ENCODE results near the gene SCUBE2. TPM values are rescaled to one million over a fixed set of nuclear protein-coding genes. Genes with fewer than 3 reads are reported as not detected.

Gene SCUBE2
- total RNA-seq, 1 experiment from 2014 or later: 1.4 TPM

DNA sequence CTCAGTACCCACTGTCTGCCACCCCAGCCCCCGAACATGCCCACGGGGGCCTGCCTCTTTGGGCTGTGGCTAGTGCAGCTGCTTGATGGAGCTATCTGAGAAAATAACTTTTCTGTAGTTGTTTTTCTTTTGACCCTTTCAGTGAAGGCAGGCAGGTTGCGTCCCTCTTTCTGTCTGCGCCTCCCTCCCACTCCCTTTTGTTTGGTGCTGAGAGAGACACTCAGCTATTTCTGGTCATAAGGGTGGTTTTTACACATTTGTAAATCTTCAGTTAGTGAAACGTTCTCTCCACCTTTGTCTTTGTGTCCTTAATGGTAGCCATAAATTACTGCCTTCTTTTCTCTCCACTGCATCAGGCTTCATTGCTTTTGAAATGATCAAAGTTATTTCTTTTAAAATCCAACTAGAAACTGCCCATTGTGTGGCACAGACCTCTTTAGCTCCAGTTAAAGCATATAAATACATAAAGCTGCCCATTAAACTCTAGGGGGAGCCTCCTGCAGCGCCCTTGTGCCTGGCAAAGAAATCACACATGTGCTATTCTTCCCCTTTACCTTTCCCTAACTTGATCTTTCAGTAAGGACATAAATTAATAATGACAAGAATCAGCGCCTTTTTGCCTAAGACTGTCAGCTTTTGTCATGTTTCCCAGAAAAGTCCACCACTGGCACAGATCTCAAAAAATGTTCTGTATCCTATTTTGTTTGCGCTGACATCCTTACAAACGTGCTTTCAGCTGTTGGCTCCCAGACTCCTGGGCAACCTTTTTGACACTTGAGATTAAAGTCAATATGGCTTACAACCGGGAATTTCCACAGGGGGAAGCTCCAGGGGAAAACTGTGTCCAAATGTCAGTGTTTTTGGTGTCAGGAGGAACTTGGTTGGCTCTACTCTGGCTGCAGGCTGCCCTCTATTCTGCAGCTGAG is 1.7 kb upstream of the SCUBE2 start:
- H3K4me3 ChIP-seq (ENCODE audit: insufficient read depth, low read depth, low read length): no peak overlapping the region
- peak; percentile 47 for DNase-seq
- H3K27me3 ChIP-seq (ENCODE audit: control insufficient read depth, insufficient read depth, low read length): peaks cover 33% of the 10 kb centered on the region
- H3K36me3 ChIP-seq (replicated peaks; ENCODE audit: control insufficient read depth, insufficient read depth, low read length): no peaks in the 10 kb centered on the region

DNA sequence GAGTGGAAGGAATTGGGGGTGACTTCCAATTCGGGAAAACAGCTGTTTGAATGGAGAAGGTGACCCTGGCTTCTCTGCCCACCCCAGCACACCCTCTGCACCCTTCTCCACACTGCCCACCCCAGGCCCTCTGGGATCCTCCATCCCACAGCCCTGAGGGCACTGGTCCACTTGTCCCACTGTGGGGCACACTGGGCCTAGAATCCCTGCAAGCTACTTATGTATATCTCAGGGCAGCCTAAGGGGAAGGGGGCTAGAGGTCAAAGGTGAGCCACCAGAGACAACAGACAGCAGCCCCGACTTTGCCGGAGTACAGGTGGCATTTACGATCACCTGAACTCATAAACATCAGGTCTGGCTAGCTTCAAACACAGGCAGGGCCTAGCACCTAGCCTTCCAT is 673 bp upstream of the SCUBE2 start:
- no peak overlapping the region; the same call in 1 of the 2 replicates for H3K4me3 ChIP-seq (ENCODE audit: insufficient read depth, low read depth, low read length)
- peak; percentile 43 for DNase-seq
- H3K27me3 ChIP-seq (ENCODE audit: control insufficient read depth, insufficient read depth, low read length): peaks cover 33% of the 10 kb centered on the region
- H3K36me3 ChIP-seq (replicated peaks; ENCODE audit: control insufficient read depth, insufficient read depth, low read length): no peaks in the 10 kb centered on the region

DNA sequence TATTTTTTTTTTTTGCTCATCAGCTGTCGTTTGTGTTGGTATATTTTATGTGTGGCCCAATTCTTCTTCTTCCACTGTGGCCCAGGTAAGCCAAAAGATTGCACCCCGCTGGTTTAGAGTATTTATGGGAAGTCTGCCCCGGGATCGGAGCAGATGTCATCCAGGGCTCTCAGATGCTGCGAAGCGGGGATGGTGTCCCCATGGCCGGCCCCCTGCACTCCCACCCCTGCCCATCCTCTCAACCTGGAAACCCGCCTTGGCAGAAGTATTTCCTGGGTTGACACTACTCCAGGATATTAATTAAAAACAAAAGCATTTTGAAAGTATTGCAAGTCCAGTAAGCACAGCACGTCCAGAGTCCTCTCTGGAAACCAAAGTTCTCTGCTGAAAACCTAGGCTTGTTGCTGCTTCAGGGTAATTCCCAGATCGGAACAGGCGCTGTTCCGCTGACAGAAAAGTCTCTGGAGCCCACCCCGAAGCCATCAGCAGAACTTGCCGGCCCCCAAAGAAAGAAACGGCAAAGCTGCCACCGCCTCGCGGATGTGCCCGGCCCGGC is 833 bp downstream of the SCUBE2 start:
- peak; percentile 61 for DNase-seq
- no peaks in the 10 kb centered on the region for H3K36me3 ChIP-seq (replicated peaks; ENCODE audit: control insufficient read depth, insufficient read depth, low read length)
- peaks cover 33% of the 10 kb centered on the region for H3K27me3 ChIP-seq (ENCODE audit: control insufficient read depth, insufficient read depth, low read length)
- H3K4me3 ChIP-seq (ENCODE audit: insufficient read depth, low read depth, low read length): peak overlapping the region; percentile 35

DNA sequence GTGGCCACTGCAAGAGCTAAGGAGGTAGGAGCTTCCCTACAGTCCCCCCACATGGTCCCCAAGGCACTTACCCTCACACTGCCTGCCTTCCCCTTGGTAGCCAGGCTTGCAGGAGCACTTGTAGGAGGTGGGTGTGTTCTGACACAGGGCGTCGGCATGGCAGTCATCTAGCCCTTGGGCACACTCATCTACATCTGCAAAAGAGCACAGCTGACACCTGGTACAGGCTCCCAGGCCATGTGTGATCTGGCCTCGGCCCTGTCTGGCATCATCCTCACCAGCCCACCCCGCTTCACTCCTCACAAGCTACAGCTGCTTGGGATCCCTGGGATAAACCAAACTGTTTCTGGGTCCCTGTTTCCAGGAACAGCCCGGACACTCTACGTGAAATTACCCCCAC is 1.8 kb downstream of the SCUBE2 start:
- peaks cover 33% of the 10 kb centered on the region for H3K27me3 ChIP-seq (ENCODE audit: control insufficient read depth, insufficient read depth, low read length)
- no peak overlapping the region for H3K4me3 ChIP-seq (ENCODE audit: insufficient read depth, low read depth, low read length)
- no peak for DNase-seq
- no peaks in the 10 kb centered on the region for H3K36me3 ChIP-seq (replicated peaks; ENCODE audit: control insufficient read depth, insufficient read depth, low read length)

DNA sequence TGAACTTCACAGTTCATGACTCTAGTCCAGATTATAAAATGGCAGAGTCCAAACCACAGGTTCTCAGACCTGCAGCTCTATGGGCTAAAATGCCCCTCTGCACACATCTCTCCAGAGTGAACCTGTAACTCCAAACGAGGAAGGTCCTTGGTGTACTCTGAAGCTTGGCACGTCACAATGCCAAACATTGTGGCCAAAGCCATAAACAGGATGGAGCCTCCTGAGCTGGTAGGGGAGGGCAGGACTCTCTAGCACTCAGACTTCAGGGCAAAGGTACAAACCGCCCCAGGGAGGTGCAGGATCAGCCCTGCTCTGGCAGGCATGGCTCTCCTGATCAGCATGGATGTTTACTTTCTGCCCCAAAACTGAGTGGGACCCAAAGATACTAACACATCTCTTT is 2.3 kb downstream of the SCUBE2 start:
- no peak for DNase-seq
- Histone ChIP-seq H3K4me3 (ENCODE audit: insufficient read depth, low read depth, low read length) (no peak overlapping the region), H3K27me3 (ENCODE audit: control insufficient read depth, insufficient read depth, low read length) (peaks cover 33% of the 10 kb centered on the region), H3K36me3 (replicated peaks; ENCODE audit: control insufficient read depth, insufficient read depth, low read length) (no peaks in the 10 kb centered on the region)

DNA sequence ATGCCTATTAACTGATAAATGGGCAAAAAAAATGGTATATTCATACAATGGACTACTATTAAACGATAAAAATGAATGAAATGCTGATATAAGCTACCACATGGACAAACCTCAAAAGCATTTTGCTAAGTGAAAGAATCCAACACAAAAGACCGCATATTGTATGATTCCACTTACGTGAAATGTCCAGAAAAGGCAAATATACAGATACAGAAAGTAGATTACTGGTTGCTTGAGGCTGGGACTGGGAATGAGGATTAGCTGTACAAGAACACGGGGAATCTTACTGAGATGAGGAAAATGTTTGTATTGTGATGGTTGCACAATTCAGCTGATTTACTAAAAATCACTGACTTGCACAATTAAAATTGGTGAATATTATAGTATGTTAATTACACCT is 8.8 kb downstream of the SCUBE2 start:
- DNase-seq: no peak
- no peaks in the 10 kb centered on the region for H3K27me3 ChIP-seq (ENCODE audit: control insufficient read depth, insufficient read depth, low read length)

DNA sequence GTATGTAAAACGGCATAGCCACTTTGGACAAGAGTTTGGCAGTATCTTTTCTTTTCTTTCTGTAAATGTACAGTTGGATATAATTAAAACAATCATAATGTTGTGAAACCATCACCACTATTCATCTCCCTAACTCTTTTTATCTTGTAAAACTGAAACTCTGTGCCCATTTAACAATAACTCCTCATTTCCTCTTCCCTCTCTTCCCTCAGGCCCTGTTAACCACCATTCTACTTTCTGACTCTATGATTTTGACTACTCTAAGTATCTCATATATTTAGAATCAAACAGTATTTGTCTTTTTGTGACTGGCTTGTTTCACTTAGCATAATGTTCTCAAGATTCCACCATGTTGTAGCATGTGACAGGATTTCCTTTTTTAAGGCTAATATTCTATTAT is 10.2 kb downstream of the SCUBE2 start:
- Histone ChIP-seq H3K36me3 (replicated peaks; ENCODE audit: control insufficient read depth, insufficient read depth, low read length) (no peaks in the 10 kb centered on the region), H3K4me3 (ENCODE audit: insufficient read depth, low read depth, low read length) (no peak overlapping the region), H3K27me3 (ENCODE audit: control insufficient read depth, insufficient read depth, low read length) (no peaks in the 10 kb centered on the region)
- DNase-seq: no peak

More for the DNA sequence above, 8.8 kb downstream of the SCUBE2 start:
- Histone ChIP-seq H3K4me3 (ENCODE audit: insufficient read depth, low read depth, low read length) (no peak overlapping the region), H3K36me3 (replicated peaks; ENCODE audit: control insufficient read depth, insufficient read depth, low read length) (no peaks in the 10 kb centered on the region)

DNA sequence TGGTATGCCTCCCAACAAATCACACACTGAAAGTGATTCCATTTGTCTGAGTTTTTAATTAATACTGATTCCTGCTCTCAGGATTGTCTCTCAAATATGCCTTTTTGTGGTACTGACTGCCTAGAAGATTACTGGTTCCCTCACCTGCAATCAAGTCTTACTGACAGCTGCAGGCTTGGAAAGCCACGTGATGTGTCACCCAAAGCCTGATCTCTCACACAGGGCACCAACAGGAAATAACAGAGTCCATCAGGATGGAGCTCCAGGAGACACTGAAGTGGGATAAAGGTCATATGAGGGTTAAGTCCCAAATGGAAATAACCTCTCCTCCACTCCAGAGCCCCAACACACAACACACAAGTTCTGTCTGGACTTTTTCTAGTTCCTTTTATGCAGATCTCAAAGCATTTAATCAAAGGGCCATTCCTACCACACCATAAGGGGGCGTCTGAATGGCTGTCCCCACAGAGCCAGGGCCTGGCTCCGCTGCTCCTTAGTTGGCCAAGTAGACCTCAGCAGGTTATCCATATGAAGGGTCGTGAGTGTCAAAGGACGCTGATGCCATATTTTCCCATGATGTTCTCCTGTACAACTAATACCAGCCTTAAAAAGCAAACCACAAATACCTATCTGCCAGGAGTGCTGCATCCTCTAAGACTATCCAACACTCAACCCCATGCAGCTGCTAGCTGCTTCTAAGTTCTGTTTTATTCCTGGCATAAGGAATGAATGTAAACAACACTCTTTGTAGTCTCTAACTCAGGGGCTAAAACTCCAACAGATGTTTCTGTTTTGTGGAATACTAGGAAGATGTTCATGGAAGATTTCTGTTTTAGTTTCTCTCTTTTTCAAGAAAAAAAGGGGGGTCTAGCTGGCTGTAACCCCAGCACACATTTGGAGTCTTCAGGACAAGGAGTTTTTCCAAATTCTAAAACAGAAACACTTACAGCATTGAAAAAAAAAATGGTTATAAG is 13.0 kb downstream of the SCUBE2 start:
- Histone ChIP-seq H3K27me3 (ENCODE audit: control insufficient read depth, insufficient read depth, low read length) (no peaks in the 10 kb centered on the region), H3K36me3 (replicated peaks; ENCODE audit: control insufficient read depth, insufficient read depth, low read length) (no peaks in the 10 kb centered on the region)
- peak; percentile 69 for DNase-seq

DNA sequence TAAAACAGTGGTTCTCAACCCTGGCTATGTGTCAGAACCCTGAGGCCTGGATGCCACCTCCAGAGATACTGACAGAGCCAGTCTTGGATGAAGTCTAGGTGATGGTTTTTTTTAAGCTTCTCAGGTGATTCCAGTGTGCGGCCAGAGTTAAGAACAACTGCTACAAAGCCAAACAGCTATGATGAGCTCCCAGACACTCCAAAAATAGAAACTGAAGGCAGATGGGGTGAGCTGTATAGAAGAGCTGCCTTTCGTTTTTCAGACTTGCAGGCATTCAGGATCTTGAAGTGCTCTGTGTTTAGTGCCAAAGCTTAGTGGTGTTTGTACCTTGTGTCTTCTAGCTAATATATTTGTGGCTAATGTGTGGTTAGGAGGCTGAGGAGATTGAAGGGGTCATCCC is 14.2 kb downstream of the SCUBE2 start:
- H3K36me3 ChIP-seq (replicated peaks; ENCODE audit: control insufficient read depth, insufficient read depth, low read length): no peaks in the 10 kb centered on the region
- no peak for DNase-seq
- no peak overlapping the region for H3K4me3 ChIP-seq (ENCODE audit: insufficient read depth, low read depth, low read length)
- H3K27me3 ChIP-seq (ENCODE audit: control insufficient read depth, insufficient read depth, low read length): no peaks in the 10 kb centered on the region

More for the DNA sequence above, 13.0 kb downstream of the SCUBE2 start:
- H3K4me3 ChIP-seq (ENCODE audit: insufficient read depth, low read depth, low read length): no peak overlapping the region

DNA sequence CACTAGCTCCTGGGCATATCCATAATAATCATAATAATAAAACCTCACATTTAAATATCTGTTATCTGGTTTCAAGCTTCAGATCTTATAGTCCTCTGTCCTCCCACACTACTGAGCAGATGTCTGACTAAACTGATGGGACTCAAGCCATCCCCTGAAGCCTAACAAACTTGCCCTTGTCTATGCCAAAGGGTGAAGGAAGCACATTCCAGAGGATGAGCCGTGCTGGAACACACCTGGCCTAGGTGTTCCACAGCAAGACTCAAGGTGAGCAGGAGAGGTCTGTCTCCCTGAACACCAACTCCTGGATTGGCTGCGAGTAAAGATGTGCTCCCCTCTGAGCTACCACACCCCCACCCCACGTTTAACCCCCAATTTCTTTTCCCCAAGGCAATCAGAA is 14.7 kb downstream of the SCUBE2 start:
- H3K27me3 ChIP-seq (ENCODE audit: control insufficient read depth, insufficient read depth, low read length): no peaks in the 10 kb centered on the region
- no peaks in the 10 kb centered on the region for H3K36me3 ChIP-seq (replicated peaks; ENCODE audit: control insufficient read depth, insufficient read depth, low read length)
- no peak overlapping the region for H3K4me3 ChIP-seq (ENCODE audit: insufficient read depth, low read depth, low read length)
- no peak for DNase-seq

DNA sequence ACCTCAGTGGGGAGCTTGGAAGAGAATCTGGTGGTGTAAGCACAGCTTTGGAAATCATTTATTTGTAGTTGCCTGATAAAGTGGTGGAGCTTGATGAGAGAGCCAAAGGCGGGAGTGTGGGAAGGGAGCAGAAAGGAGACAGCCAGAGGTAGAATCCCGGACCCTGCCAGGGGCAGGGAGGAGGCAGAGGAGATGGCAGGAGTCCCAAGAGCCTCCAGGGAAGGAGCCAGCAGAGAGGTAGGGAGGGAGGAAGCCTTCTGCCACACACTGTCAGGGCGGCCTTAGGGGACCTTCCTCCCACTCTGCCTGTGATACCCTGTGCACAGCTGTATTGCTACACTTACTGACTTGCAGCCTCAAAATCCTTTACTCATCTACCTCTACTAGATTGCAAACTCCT is 15.4 kb downstream of the SCUBE2 start:
- Histone ChIP-seq H3K36me3 (replicated peaks; ENCODE audit: control insufficient read depth, insufficient read depth, low read length) (no peaks in the 10 kb centered on the region), H3K4me3 (ENCODE audit: insufficient read depth, low read depth, low read length) (no peak overlapping the region), H3K27me3 (ENCODE audit: control insufficient read depth, insufficient read depth, low read length) (no peaks in the 10 kb centered on the region)
- DNase-seq: no peak

DNA sequence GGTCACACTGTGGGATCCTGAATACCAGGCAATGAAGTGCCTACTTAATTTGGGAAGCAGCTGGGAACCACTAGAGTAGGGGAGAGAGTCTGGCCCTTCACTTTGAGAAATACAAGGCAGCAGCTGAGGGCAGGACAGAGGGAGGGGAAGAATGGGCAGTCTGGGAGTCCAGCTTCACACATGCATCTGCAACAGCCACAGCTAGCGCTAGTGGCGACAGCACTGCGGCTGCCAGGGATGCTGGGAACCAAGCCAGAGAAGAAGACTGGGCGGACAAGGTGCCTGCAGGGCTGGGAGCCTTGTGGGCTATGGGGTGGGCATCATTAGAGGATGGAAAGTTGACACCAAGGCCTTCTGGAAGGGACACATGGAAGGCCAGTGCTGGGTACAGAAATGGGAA is 15.8 kb downstream of the SCUBE2 start:
- no peak for DNase-seq
- Histone ChIP-seq H3K4me3 (ENCODE audit: insufficient read depth, low read depth, low read length) (no peak overlapping the region), H3K27me3 (ENCODE audit: control insufficient read depth, insufficient read depth, low read length) (no peaks in the 10 kb centered on the region), H3K36me3 (replicated peaks; ENCODE audit: control insufficient read depth, insufficient read depth, low read length) (no peaks in the 10 kb centered on the region)

DNA sequence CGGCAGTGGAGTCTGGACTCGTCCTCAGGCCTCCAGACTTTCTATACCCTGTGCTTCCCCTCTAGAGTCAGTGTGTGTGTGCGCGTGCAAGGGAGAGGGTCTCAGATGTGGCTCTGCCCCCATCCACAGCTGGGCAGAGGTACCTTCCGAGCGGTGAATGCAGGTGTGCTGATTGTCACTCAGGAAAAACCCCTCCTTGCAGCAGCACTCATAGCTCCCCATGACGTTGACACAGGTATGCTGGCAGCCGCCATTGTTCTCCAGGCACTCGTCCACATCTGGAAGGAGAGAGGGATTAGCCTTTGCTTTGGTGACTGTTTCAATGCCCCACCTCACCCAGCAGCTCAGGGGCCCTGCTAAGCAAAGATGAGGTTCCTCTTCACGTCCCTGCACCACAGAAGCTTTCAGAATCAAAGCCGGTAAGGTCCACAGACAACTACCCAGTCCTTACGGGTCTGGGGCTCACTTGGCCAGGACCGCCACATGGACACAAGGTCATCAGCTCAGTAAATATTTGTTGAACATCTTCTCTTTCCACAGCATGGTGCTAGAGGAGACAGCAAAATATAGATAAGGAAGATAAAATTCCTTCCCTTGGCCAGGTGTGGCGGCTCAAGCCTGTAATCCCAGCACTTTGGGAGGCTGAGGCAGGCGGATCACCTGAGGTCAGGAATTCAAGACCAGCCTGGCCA is 16.9 kb downstream of the SCUBE2 start:
- DNase-seq: no peak
- Histone ChIP-seq H3K36me3 (replicated peaks; ENCODE audit: control insufficient read depth, insufficient read depth, low read length) (no peaks in the 10 kb centered on the region), H3K4me3 (ENCODE audit: insufficient read depth, low read depth, low read length) (no peak overlapping the region)

More for the DNA sequence above, 16.9 kb downstream of the SCUBE2 start:
- H3K27me3 ChIP-seq (ENCODE audit: control insufficient read depth, insufficient read depth, low read length): no peaks in the 10 kb centered on the region
